NT2/D1 (cell line): ENCODE data around the gene PLPP1.

Experiments
- SUZ12 ChIP-seq: IDR thresholded peaks from 2 replicates; pipeline ENCODE4 v1.6.1; 2011; ENCODE audit not compliant: insufficient read length, insufficient read depth; ENCODE audit errors: extremely low read depth
- YY1 ChIP-seq: IDR thresholded peaks from 2 replicates; pipeline ENCODE4 v1.6.1; 2011; ENCODE audit not compliant: insufficient read length, insufficient read depth
- ZNF274 ChIP-seq: IDR thresholded peaks from 2 replicates; pipeline ENCODE4 v1.6.1; 2011; ENCODE audit warnings: mild to moderate bottlenecking, low read depth, low read length

- TF ChIP-seq ZNF274 (no peak), YY1 (no peak), SUZ12 (no peak)
Measured at GRCh38 chr5:55521881-55522280, 12.9 kb downstream of the PLPP1 start.
